Fibroblast of the aortic adventitia (primary cell): ENCODE results near the gene OR2AK2. TPM values are rescaled to one million over a fixed set of nuclear protein-coding genes. Genes with fewer than 3 reads are reported as not detected.

Experiments used
- DNase-seq: peaks from one replicate; pipeline ENCODE4 v3.0.0-alpha.2; 2010; ENCODE audit warnings: low read depth
- H3K4me3 ChIP-seq: 2 replicates; pipeline ENCODE4 v1.5.1; 2011; ENCODE audit warnings: low read depth, mild to moderate bottlenecking, control low read depth, low read length, moderate library complexity
- CTCF ChIP-seq: IDR thresholded peaks from 2 replicates; pipeline ENCODE4 v1.5.1; 2011; ENCODE audit warnings: mild to moderate bottlenecking, low read length, control low read depth, inconsistent platforms; ENCODE audit not compliant: insufficient read depth
- total RNA-seq: library from RNA; depleted of rRNA; stranded (reverse); fragments of >200 nt; gene quantifications from 2 replicates; pipeline ENCODE4 v1.2.3, GENCODE V29; 2012; ENCODE audit warnings: low replicate concordance

OR2AK2 gene
- total RNA-seq, 1 donor = not detected

GRCh38 chr1:247966532-247967204, 1.6 kb downstream of the OR2AK2 start:
- TF ChIP-seq CTCF = no peak
- no peak for DNase-seq
- no peak overlapping the region for H3K4me3 ChIP-seq

- H3K4me3 ChIP-seq = no peak overlapping the region
- DNase-seq = no peak
- TF ChIP-seq CTCF = no peak
These were observed 28.0 kb downstream of the OR2AK2 start for GRCh38 chr1:247992986-247993385.

GRCh38 chr1:247998811-247999210, 33.8 kb downstream of the OR2AK2 start:
- TF ChIP-seq CTCF = no peak
- DNase-seq = no peak
- H3K4me3 ChIP-seq = no peak overlapping the region

GRCh38 chr1:248000169-248000568, 35.1 kb downstream of the OR2AK2 start:
- no peak for DNase-seq
- no peak for TF ChIP-seq CTCF
- no peak overlapping the region for H3K4me3 ChIP-seq

GRCh38 chr1:248007778-248008177, 42.7 kb downstream of the OR2AK2 start:
- no peak for DNase-seq
- no peak overlapping the region for H3K4me3 ChIP-seq
- no peak for TF ChIP-seq CTCF

- TF ChIP-seq CTCF = no peak
- DNase-seq = no peak
- no peak overlapping the region for H3K4me3 ChIP-seq
These were observed 44.6 kb downstream of the OR2AK2 start for GRCh38 chr1:248009681-248010080.

GRCh38 chr1:248013229-248013710, 48.2 kb downstream of the OR2AK2 start, which contains the start of gene OR2L5:
TSS of gene OR2L5 (plus strand) at chr1:248013660. CDS start at chr1:248021948, 8,288 bp downstream.
- H3K4me3 ChIP-seq = no peak within 1 kb of the TSS
- DNase-seq = no peak
- TF ChIP-seq CTCF = no peak
